Vagina (tissue), 2 donors: ENCODE results near the gene SCYL1. TPM values are rescaled to one million over a fixed set of nuclear protein-coding genes. Genes with fewer than 3 reads are reported as not detected.

Source experiments
- DNase-seq, 2 donors: peaks; one replicate each; pipeline ENCODE4 v3.0.0-alpha.2; 2017; ENCODE audit errors: extremely low spot score in 2 of 2
- H3K27ac ChIP-seq: fragments of 200-600 bp; sonication (generic); one replicate; pipeline ENCODE4 v1.5.1; 2019
- H3K27me3 ChIP-seq: fragments of 200-600 bp; sonication (generic); one replicate; pipeline ENCODE4 v1.5.1; 2019
- H3K36me3 ChIP-seq, 2 donors: fragments of 200-600 bp; sonication (generic); one replicate each; pipeline ENCODE4 v1.5.1; 2017 to 2019
- H3K4me1 ChIP-seq: fragments of 200-600 bp; sonication (generic); one replicate; pipeline ENCODE4 v1.5.1; 2019
- H3K4me3 ChIP-seq, 2 donors: fragments of 200-600 bp; sonication (generic); 1 replicate in 1 of 2; 2 replicates in 1 of 2; pipeline ENCODE4 v1.5.1; 2016 to 2019
- H3K9me3 ChIP-seq: fragments of 200-600 bp; sonication (generic); one replicate; pipeline ENCODE4 v1.5.1; 2019
- CTCF ChIP-seq, 3 experiments: fragments of 450-650 bp in 2 of 3; fragments of 200-600 bp in 1 of 3; sonication (generic) in 1 of 3; IDR thresholded peaks; one replicate each; pipeline ENCODE4 v1.5.1; 2017 to 2019; ENCODE audit warnings: antibody characterized with exemption in 3 of 3, mild to moderate bottlenecking in 2 of 3, moderate library complexity in 2 of 3
- POLR2A ChIP-seq, 2 donors: fragments of 450-650 bp; IDR thresholded peaks; one replicate each; pipeline ENCODE4 v1.6.1; 2017; ENCODE audit warnings: antibody characterized with exemption in 2 of 2, mild to moderate bottlenecking in 2 of 2, moderate library complexity in 2 of 2
- POLR2AphosphoS5 ChIP-seq, 2 donors: sonication (generic); formaldehyde crosslinking; IDR thresholded peaks; one replicate each; pipeline ENCODE4 v1.9.0; 2017; ENCODE audit warnings: antibody characterized with exemption in 2 of 2, mild to moderate bottlenecking in 2 of 2, low read depth in 1 of 2; ENCODE audit not compliant: insufficient read depth in 1 of 2
- intact Hi-C: fragments of 100-400 bp; cut with DNase I; formaldehyde crosslinking; loops from one replicate; pipeline ENCODE4 v1.15.1; 2023
- total RNA-seq: library from RNA; depleted of rRNA; stranded (reverse); fragments of >200 nt; gene quantifications from one replicate; pipeline ENCODE4 v1.2.3, GENCODE V29; 2016

Gene SCYL1
- total RNA-seq, 1 donor from 2014 or later = 77.3 TPM

- intact Hi-C loops = no loop called here
- TF ChIP-seq POLR2AphosphoS5 (IDR thresholded peaks at IDR 0.05; ENCODE audit: insufficient read depth in 1 of 2, low read depth in 1 of 2) = no peak
- no peak for TF ChIP-seq CTCF (IDR thresholded peaks at IDR 0.05)
- TF ChIP-seq POLR2A (IDR thresholded peaks at IDR 0.05) = no peak
- Histone ChIP-seq H3K4me1 (peaks cover 55% of the 10 kb centered on the region), H3K9me3 (no peaks in the 10 kb centered on the region), H3K4me3 (peak overlapping the region; percentile 81 to 98), H3K27me3 (no peaks in the 10 kb centered on the region), H3K36me3 (peaks cover 3 to 32% of the 10 kb centered on the region in 2 donors), H3K27ac (peak overlapping the region; percentile 93)
- DNase-seq = no peak
Observed at GRCh38 chr11:65578134-65578533, 53.3 kb downstream of the SCYL1 start.

GRCh38 chr11:65578667-65579066, 53.8 kb downstream of the SCYL1 start:
- intact Hi-C loops = no loop called here
- no peak for TF ChIP-seq CTCF (IDR thresholded peaks at IDR 0.05)
- Histone ChIP-seq H3K9me3 (no peaks in the 10 kb centered on the region), H3K27ac (no peak overlapping the region), H3K4me1 (peaks cover 49% of the 10 kb centered on the region), H3K27me3 (no peaks in the 10 kb centered on the region), H3K4me3 (no peak overlapping the region), H3K36me3 (peaks cover 3 to 34% of the 10 kb centered on the region in 2 donors)
- no peak for DNase-seq

- Histone ChIP-seq H3K36me3 (peaks cover 3 to 40% of the 10 kb centered on the region in 2 donors), H3K4me1 (peaks cover 45% of the 10 kb centered on the region), H3K4me3 (no peak overlapping the region), H3K9me3 (no peaks in the 10 kb centered on the region), H3K27ac (no peak overlapping the region), H3K27me3 (no peaks in the 10 kb centered on the region)
- TF ChIP-seq CTCF (IDR thresholded peaks at IDR 0.05) = no peak
- no peak for TF ChIP-seq POLR2AphosphoS5 (IDR thresholded peaks at IDR 0.05; ENCODE audit: insufficient read depth in 1 of 2, low read depth in 1 of 2)
- TF ChIP-seq POLR2A (IDR thresholded peaks at IDR 0.05) = no peak
- intact Hi-C loops = no loop called here
- DNase-seq = no peak
Observed at GRCh38 chr11:65579291-65579690, 54.4 kb downstream of the SCYL1 start.

- no peak overlapping the region for H3K4me3 ChIP-seq
Observed at GRCh38 chr11:65580031-65580692, 55.3 kb downstream of the SCYL1 start.

More at GRCh38 chr11:65580031-65580692, 55.3 kb downstream of the SCYL1 start:
- H3K36me3 ChIP-seq = peaks cover 3 to 43% of the 10 kb centered on the region in 2 donors
- intact Hi-C loops = no loop called here
- no peaks in the 10 kb centered on the region for H3K9me3 ChIP-seq
- no peak for DNase-seq
- H3K27ac ChIP-seq = no peak overlapping the region
- no peaks in the 10 kb centered on the region for H3K27me3 ChIP-seq
- TF ChIP-seq POLR2A (IDR thresholded peaks at IDR 0.05) = no peak
- TF ChIP-seq CTCF (IDR thresholded peaks at IDR 0.05) = no peak
- TF ChIP-seq POLR2AphosphoS5 (IDR thresholded peaks at IDR 0.05; ENCODE audit: insufficient read depth in 1 of 2, low read depth in 1 of 2) = no peak
- peaks cover 36% of the 10 kb centered on the region for H3K4me1 ChIP-seq
